GM04504 (cell line): ENCODE data around the gene SHFL.

Experiments
- DNase-seq: peaks from one replicate; pipeline ENCODE4 v3.0.0-alpha.2; 2012; ENCODE audit warnings: low read depth

SHFL gene

DNA sequence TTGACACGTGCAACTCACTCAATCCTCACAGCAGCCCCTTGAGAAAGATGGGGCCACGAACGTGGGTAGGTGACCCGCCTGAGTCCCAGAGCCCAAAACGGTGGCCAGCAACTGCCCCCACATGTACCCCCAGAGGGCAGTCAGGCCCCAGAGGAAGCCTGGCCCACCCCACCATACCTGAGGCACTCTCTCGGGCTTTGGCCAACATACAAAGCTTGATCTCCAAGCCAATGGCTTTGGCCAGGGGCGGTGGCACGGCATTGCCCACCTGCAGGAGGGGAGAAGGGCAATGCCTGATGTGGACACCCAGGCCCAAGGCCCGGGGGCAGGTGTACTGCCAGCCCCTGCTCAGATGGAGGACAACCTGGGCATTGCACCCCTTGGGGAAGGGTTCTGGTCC is 47.9 kb downstream of the SHFL start:
- DNase-seq = no peak

DNA sequence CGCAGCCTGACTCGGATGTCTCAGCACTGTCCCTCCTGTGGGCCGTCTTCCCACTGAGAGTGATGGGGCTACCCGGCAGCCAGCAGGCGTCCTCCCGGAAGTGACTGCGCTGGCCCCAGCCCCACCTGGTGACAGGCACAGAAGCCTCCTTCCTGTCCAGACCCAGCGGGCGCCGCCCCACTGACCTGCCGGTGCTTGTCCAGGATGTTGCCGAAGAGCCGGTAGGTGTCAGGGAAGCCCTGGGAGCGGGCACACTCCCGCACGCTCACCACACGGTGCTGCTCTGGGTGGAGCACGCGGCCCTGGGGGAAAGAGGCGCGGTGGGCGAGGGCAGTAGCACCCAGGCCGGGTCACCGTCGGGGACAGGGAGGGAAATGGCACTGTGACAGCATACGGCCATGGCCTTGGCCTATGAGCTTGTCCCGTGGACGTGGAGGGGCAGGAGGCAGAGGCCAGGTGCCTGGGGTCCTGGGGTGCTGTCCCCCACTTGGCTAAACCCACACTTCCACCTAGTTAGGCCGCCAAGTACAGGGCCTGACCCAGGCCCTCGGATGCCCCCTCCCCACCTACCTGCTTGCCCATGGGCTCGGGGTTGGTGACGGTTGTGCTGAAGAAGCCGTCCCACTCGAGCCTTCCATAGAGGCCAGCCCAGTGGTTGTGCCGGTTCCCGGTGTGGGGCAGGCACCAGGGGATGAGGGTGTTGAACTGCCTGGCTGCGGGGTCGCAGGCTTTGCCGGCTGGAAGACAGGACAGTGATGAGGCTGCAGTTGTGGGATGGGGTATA is 49.6 kb downstream of the SHFL start:
- no peak for DNase-seq

DNA sequence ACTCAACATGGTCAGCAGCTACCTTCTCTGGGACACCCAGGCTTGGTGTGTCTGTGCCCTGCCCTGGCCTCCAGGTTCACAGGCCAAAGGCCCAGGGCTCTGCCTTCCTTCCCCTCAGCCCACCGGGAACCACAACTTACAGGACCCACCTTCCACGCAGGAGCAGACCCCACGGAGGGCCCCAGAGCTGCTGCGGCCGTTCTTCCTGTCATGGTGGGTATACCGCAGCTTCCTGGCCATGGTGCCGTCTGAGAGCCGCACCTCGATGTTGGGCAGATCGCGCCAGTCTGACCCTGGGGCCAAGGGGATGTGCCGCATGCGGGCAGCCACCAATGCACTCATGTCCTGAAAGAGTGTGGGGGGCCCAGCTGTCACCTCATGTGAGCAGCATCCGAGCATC is 50.8 kb downstream of the SHFL start:
- DNase-seq = no peak

DNA sequence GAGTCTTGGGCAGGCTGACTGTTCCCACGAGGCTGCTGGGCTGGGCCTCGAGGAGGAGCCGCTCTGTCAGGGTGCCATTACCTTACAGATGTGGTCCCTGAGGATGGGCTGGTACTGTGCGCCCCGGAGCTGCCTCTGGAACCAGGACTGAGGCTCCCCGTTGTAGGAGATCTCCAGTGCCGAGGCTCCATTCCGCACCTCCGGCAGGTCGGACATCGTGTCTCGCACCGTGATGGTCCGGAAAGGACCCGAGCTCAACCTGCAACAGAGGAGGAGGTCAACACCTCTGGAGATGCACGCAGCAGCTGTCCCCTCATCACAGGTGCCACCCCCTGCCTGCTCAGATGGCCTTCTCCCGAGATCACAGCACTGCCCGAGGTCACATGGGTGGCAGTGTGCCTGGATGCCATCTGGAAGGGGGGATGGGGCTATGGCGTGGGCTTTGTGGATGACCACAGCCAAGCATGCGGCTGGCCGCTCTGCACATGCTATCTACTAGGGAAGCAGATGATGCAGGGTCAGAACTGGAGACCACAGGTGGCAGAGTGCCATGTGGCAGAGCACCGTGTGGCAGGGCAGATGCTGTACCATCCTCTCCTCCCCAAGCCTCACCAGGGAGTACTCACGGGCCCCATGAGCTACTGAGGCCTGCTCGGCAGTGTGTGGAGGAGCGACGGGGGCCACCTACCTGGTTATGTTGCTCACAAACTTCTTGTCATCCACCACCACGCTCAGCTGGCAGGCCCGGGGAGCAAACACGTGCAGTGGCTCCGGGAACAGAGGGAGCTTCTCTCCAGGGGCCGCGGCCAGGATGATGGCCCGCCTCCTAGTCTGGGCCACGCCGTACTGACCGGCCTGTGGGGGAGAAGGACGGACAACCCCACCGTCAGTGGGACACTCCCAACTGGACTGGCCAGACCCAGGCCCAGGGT is 51.9 kb downstream of the SHFL start:
- DNase-seq = no peak

DNA sequence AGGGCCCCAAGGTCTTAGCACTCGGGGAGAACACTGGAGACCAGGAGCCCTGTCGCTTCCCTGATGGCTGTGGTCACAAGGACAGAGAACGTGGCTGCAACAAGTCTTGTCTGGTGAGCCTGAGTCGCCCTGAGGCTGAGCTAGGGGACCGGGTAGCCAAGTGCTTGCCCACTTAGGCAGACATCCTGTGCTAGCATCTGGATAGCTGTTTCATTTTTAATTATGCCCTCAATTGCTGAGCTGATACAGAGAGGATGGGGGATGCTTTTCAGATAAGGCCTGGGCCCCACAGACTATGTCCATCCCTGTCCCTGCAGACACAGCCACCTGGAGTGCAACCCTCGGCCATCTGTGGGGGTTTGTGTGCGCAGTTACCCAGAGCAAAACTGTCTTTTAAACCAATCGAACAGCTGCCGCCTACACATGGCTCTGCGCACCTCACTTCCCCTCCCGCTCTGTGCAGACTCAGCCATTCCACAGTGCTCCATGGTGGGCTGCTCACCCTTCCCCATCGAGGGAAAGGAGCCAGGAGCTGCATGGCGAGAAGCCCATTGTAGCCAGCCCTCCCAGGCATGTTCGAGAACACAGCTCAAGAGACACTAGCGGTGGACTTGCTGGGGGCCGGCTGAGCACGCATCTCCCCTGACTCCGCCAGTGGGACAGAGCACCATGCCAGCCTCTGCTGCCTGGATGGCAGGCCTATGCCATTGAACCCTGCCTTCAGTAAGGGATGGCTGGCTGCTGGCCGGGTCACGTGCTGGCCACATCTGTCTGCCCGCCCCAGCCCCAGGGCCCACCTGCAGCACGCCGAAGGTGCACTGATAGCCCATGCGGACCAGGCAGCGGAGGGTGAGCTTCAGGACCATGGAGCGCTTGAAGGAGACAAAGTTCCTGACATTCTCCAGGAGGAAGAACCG is 53.0 kb downstream of the SHFL start:
- no peak for DNase-seq

DNA sequence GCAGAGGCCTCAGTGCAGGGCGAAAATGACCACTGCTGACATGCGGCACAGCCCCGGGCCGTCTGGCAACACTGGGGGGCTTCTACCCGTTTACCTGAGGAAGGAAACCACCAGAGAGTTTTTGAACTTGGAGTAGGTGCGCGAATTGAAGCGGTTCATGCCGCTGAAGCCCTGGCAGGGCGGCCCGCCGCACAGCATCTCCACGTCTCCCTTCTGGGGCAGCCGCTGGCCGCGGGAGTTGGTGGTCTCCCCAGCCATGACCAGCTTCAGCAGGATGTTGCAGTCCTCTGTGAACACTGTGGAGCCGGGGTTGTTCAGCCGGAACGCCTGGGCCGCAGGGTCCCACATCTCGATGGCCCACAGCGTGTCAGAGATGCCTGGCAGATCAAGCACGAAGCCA is 53.8 kb downstream of the SHFL start:
- no peak for DNase-seq

DNA sequence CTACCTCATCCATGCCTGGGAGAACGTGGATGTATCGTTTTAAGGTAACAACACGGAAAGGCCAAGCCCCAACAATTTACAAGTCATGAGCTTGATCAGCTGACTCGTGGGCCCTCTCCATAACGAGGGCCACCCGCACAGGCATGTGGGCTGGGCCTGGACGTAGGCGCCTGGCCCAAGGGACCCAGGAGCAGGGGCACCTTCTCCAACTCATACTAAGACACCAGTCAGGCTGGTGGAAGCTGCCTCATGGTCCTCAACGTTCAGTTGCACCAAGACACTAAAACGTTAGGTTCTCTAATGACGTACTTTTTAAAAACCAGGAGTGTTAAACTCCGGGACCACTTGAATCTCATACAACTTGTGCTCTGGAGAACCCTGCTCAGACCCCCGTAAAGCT is 55.4 kb downstream of the SHFL start:
- DNase-seq = no peak

DNA sequence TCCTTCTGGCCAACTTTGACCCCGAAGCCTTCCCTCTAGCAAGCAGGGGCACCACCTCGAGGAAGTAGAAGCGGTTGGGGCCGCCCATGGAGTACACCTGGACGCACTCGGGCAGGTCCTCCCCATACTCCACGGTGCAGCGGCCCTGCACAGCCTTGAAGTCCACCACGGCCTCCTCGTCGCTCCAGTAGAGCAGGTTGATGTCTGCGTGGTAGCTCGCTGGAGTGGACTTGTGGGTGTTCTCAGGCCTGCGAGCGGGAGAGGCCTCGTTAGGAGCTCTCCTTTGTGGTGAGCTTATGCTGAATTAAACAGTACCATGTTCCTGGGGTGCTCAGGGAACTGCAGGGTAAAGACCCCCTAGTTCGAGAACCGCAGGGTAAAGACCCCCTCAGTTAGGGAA is 55.9 kb downstream of the SHFL start:
- DNase-seq = no peak
